Stomach (tissue), 9 donors: ENCODE results near the gene STRN. TPM values are rescaled to one million over a fixed set of nuclear protein-coding genes. Genes with fewer than 3 reads are reported as not detected.

Experiments
- DNase-seq, 2 donors: peaks; one replicate each; pipeline versions ENCODE4 v3.0.0 to v3.0.0-alpha.2; 2013 to 2019
- H3K27ac ChIP-seq, 5 donors: fragments of 200-600 bp in 4 of 5; sonication (generic) in 4 of 5; one replicate each; pipeline ENCODE4 v1.5.1; 2013 to 2019; ENCODE audit warnings: mild to moderate bottlenecking in 1 of 5, moderate library complexity in 1 of 5
- H3K27me3 ChIP-seq, 3 donors: fragments of 200-600 bp; sonication (generic); one replicate each; pipeline ENCODE4 v1.5.1; 2017 to 2019; ENCODE audit warnings: mixed run types in 1 of 3
- H3K36me3 ChIP-seq, 4 donors: fragments of 200-600 bp; sonication (generic); 1 replicate in 3 of 4; 2 replicates in 1 of 4; pipeline ENCODE4 v1.5.1; 2016 to 2019
- H3K4me1 ChIP-seq, 4 donors: fragments of 200-600 bp; sonication (generic); one replicate each; pipeline ENCODE4 v1.5.1; 2016 to 2019
- H3K4me3 ChIP-seq, 4 donors: fragments of 200-600 bp; sonication (generic) in 3 of 4; one replicate each; pipeline ENCODE4 v1.5.1; 2016 to 2019; ENCODE audit warnings: mild to moderate bottlenecking in 1 of 4
- H3K9me3 ChIP-seq, 4 donors: fragments of 200-600 bp; sonication (generic); one replicate each; pipeline ENCODE4 v1.5.1; 2016 to 2019
- EP300 ChIP-seq: sonication (generic); formaldehyde crosslinking; IDR thresholded peaks from one replicate; pipeline ENCODE4 v1.6.1; 2017; ENCODE audit warnings: antibody characterized with exemption
- POLR2A ChIP-seq, 4 donors: fragments of 450-650 bp; IDR thresholded peaks; one replicate each; pipeline ENCODE4 v1.6.1; 2016; ENCODE audit warnings: antibody characterized with exemption in 4 of 4, control low read depth in 2 of 4, mild to moderate bottlenecking in 1 of 4, moderate library complexity in 1 of 4
- POLR2AphosphoS5 ChIP-seq, 3 donors: sonication (generic); formaldehyde crosslinking; IDR thresholded peaks; one replicate each; pipeline ENCODE4 v1.6.1; 2016; ENCODE audit warnings: antibody characterized with exemption in 3 of 3
- WGBS, 5 donors: extraction: QIAGEN DNeasy Blood & Tissue Kit in 3 of 5; methylation state at CpG; one replicate each; pipeline versions ENCODE4 v1.1.5 to v1.1.7; 2013 to 2018; 5-methylcytosine and 5-hydroxymethylcytosine counted together
- intact Hi-C: fragments of 100-400 bp; cut with DNase I; formaldehyde crosslinking; loops from one replicate; pipeline ENCODE4 v1.15.1; 2023; ENCODE audit warnings: low total_unique reads
- polyA plus RNA-seq, 3 donors: library from polyadenylated mRNA; stranded (reverse); fragments of 200-250 nt; gene quantifications; one replicate each; pipeline ENCODE4 v1.2.3, GENCODE V29; 2013
- total RNA-seq, 5 donors: library from RNA; depleted of rRNA; stranded (reverse); fragments of >200 nt; gene quantifications; one replicate each; pipeline versions ENCODE4 v1.1.0 to v1.2.3, GENCODE V29; 2014 to 2016
- TF ChIP-seq, protein P1 (sequence below), 7 experiments: fragments of 450-650 bp in 4 of 7; fragments of 200-600 bp in 3 of 7; sonication (generic) in 3 of 7; IDR thresholded peaks; one replicate each; pipeline ENCODE4 v1.5.1; 2016 to 2019; ENCODE audit warnings: antibody characterized with exemption in 7 of 7, control low read depth in 2 of 7, mild to moderate bottlenecking in 1 of 7
- donor health status: healthy with polysubstance abuse.
- donor health status: Bipolar disorder and iron deficiency.
- donor health status: healthy.

STRN gene
- total and polyA plus RNA-seq, 8 donors: 3.5 to 34.9 (median 10.7) TPM

DNA sequence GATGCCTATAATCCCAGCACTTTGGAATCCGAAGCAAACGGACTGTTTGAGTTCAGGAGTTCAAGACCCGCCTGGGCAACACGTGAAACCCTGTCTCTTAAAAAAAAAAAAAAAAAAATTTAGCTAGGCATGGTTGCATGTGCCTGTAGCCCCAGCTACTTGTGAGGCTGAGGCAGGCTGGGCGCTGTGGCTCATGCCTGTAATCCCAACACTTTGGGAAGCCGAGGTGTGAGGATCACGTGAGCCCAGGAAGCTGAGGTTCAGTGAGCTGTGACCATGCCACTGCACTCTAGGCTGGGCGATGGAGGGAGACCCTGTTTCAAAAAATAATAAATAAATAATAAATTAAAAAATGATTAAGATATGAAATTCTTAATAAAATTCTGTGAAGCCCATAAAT lies 9.0 kb upstream of the STRN start:
- no peak for DNase-seq
- H3K4me1 ChIP-seq: no peaks in the 10 kb centered on the region
- WGBS, 5 donors: 90 to 96% (median 94%) methylated on average over 8 of the region's 8 CpGs
- H3K4me3 ChIP-seq: no peak overlapping the region
- H3K36me3 ChIP-seq: peaks cover 0 to 19% (median 15%) of the 10 kb centered on the region in 4 donors
- H3K27ac ChIP-seq: no peak overlapping the region
- H3K9me3 ChIP-seq: no peaks in the 10 kb centered on the region
- intact Hi-C loops: no loop called here
- H3K27me3 ChIP-seq: no peaks in the 10 kb centered on the region
- TF ChIP-seq POLR2A (IDR thresholded peaks at IDR 0.05) (no peak), EP300 (no peak), POLR2AphosphoS5 (IDR thresholded peaks at IDR 0.05) (no peak)
- TF ChIP-seq, protein P1, sequence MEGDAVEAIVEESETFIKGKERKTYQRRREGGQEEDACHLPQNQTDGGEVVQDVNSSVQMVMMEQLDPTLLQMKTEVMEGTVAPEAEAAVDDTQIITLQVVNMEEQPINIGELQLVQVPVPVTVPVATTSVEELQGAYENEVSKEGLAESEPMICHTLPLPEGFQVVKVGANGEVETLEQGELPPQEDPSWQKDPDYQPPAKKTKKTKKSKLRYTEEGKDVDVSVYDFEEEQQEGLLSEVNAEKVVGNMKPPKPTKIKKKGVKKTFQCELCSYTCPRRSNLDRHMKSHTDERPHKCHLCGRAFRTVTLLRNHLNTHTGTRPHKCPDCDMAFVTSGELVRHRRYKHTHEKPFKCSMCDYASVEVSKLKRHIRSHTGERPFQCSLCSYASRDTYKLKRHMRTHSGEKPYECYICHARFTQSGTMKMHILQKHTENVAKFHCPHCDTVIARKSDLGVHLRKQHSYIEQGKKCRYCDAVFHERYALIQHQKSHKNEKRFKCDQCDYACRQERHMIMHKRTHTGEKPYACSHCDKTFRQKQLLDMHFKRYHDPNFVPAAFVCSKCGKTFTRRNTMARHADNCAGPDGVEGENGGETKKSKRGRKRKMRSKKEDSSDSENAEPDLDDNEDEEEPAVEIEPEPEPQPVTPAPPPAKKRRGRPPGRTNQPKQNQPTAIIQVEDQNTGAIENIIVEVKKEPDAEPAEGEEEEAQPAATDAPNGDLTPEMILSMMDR (IDR thresholded peaks at IDR 0.05): no peak

DNA sequence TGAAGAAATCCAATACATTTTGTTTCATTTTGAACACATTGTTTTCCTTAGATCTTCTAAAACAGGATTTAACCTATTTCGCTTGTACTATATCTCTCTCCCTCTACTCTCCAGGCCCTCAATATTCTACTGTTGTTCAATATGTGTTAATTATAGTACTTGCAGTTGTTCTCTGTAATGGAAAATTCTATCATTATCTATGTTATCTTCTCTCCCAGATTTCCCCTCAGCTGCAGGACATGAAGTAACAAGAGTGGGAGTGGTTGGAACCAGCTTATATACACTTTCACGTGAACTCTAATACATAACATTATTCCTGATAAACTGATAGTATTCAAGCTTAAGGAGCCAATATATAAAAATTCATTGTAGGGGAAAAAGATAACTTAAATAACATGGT lies 7.0 kb upstream of the STRN start:
- Histone ChIP-seq H3K9me3 (no peaks in the 10 kb centered on the region), H3K36me3 (peaks cover 0 to 1% (median 0%) of the 10 kb centered on the region in 4 donors), H3K27me3 (no peaks in the 10 kb centered on the region), H3K4me1 (no peaks in the 10 kb centered on the region), H3K27ac (no peak overlapping the region), H3K4me3 (no peak overlapping the region)
- WGBS, 5 donors: 52 to 62% (median 61%) methylated on average over 2 of the region's 2 CpGs
- intact Hi-C loops: no loop called here
- TF ChIP-seq, protein P1 (IDR thresholded peaks at IDR 0.05): no peak
- TF ChIP-seq EP300: no peak
- TF ChIP-seq POLR2A (IDR thresholded peaks at IDR 0.05): no peak
- TF ChIP-seq POLR2AphosphoS5 (IDR thresholded peaks at IDR 0.05): no peak
- DNase-seq: peak in 1 of 2 donors; percentile 22

DNA sequence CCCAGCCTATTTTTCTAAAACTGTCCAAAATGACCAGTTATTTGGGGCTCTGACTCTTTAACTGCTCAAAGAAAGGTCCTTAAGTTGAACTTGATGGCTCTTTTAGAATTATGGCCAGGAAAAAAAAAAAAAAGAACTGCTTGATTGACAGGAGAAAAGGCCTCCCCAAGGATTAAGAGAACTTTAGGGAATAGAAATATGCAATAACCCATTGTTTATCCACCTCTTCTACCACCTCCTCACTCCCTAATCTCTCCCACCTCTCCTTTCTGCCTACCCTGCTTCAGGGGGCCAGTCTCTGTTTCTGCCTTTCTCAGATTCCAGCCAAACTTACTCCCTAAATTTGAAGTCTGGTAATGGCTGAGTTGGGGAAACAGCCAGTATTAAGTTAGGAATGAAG lies 5.7 kb upstream of the STRN start:
- Histone ChIP-seq H3K27me3 (no peaks in the 10 kb centered on the region), H3K4me1 (peaks cover 0 to 10% (median 9%) of the 10 kb centered on the region in 4 donors), H3K4me3 (no peak overlapping the region), H3K27ac (no peak overlapping the region), H3K9me3 (no peaks in the 10 kb centered on the region), H3K36me3 (no peaks in the 10 kb centered on the region)
- intact Hi-C loops: no loop called here
- no peak for TF ChIP-seq EP300
- no peak for TF ChIP-seq POLR2AphosphoS5 (IDR thresholded peaks at IDR 0.05)
- no peak for TF ChIP-seq POLR2A (IDR thresholded peaks at IDR 0.05)
- TF ChIP-seq, protein P1 (IDR thresholded peaks at IDR 0.05): no peak
- DNase-seq: no peak

DNA sequence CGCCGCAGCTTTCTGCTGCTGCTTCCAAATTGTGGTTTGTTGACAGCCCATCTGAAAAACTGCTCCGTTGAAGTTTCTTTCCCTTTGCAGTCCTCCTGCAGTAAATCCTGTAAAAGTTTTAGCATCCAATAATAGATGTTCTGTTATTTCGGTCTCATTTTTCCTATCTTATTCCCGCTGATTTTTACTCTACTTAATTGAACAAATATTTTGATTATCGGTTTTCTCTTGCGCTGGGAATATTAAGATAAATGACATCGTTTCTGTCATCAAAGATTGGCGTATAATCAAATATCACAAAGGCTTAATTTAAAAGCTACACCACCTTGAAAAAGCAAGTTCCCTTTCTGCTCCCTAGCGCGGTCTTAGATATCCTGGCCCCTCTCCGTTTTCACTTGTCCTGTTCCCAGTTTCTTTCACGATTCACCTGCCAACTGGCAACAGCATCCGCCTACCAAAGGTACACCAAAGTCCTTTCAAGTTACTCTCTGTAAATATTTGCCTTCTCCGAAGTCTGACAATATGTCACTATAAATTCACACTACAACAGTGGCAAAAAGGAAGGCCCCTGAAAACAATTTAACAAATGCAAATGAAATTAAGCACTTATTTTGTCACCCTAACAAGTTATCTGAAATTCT lies 1.0 kb upstream of the STRN start:
- Histone ChIP-seq H3K27ac (peak overlapping the region; percentile 82 to 93 (median 91)), H3K4me3 (peak overlapping the region; percentile 85 to 97 (median 92)), H3K9me3 (no peaks in the 10 kb centered on the region), H3K36me3 (no peaks in the 10 kb centered on the region), H3K4me1 (peaks cover 11 to 39% (median 26%) of the 10 kb centered on the region in 4 donors), H3K27me3 (no peaks in the 10 kb centered on the region)
- intact Hi-C loops: no loop called here
- DNase-seq: peak; percentile 47 to 52
- WGBS, 5 donors: 12 to 24% (median 17%) methylated on average over 15 of the region's 15 CpGs
- TF ChIP-seq POLR2AphosphoS5 (IDR thresholded peaks at IDR 0.05) (no peak), POLR2A (IDR thresholded peaks at IDR 0.05) (no peak), EP300 (no peak)
- TF ChIP-seq, protein P1 (IDR thresholded peaks at IDR 0.05): no peak
